Transverse colon (tissue), 4 donors: ENCODE results near the gene VAV2.

Source experiments
- CTCF ChIP-seq, 5 experiments: fragments of 200-600 bp in 3 of 5; fragments of 450-650 bp in 2 of 5; sonication (generic) in 3 of 5; IDR thresholded peaks; 1 replicate in 2 of 5; 2 replicates in 3 of 5; pipeline ENCODE4 v1.5.1; 2016 to 2017; ENCODE audit warnings: antibody characterized with exemption in 5 of 5, inconsistent platforms in 3 of 5, mild to moderate bottlenecking in 2 of 5, moderate library complexity in 1 of 5
- POLR2A ChIP-seq: fragments of 450-650 bp; IDR thresholded peaks from one replicate; pipeline ENCODE4 v1.6.1; 2016; ENCODE audit warnings: antibody characterized with exemption, mild to moderate bottlenecking, moderate library complexity
- POLR2AphosphoS5 ChIP-seq, 3 donors: sonication (generic); formaldehyde crosslinking; IDR thresholded peaks; one replicate each; pipeline ENCODE4 v1.6.1; 2016; ENCODE audit warnings: antibody characterized with exemption in 3 of 3

GRCh38 chr9:133834080-133834976 lies 157.8 kb downstream of the VAV2 start:
- TF ChIP-seq POLR2A (no peak), CTCF (IDR thresholded peaks at IDR 0.05) (no peak), POLR2AphosphoS5 (IDR thresholded peaks at IDR 0.05) (no peak)
